Mesenchymal stem cell (in vitro differentiated cells and primary cell): Measurements from ENCODE around the gene COL8A2.

Experiments used
- DNase-seq: peaks from one replicate; pipeline ENCODE4 v3.0.0-alpha.2; 2013
- H2AFZ ChIP-seq: one replicate; pipeline ENCODE4 v1.6.1; 2013; ENCODE audit warnings: low read depth, mild to moderate bottlenecking, control low read depth, inconsistent platforms, low read length, moderate library complexity
- H2AK5ac ChIP-seq: 2 replicates; pipeline ENCODE4 v1.6.1; 2013; ENCODE audit warnings: low read length, moderate library complexity, mild to moderate bottlenecking, inconsistent platforms; ENCODE audit not compliant: severe bottlenecking
- H2BK120ac ChIP-seq: one replicate; pipeline ENCODE4 v1.6.1; 2013; ENCODE audit warnings: low read depth, mild to moderate bottlenecking, inconsistent platforms, low read length, moderate library complexity
- H2BK12ac ChIP-seq, 2 experiments: one replicate each; pipeline ENCODE4 v1.6.1; 2013; ENCODE audit warnings: inconsistent platforms in 2 of 2, low read length in 2 of 2, mild to moderate bottlenecking in 2 of 2, moderate library complexity in 2 of 2, control low read depth in 1 of 2
- H2BK15ac ChIP-seq: one replicate; pipeline ENCODE4 v1.6.1; 2013; ENCODE audit warnings: mild to moderate bottlenecking, low read depth, inconsistent platforms; ENCODE audit not compliant: poor library complexity, severe bottlenecking
- H2BK5ac ChIP-seq: 2 replicates; pipeline ENCODE4 v1.6.1; 2013; ENCODE audit warnings: low read depth, mild to moderate bottlenecking, low read length, control low read depth, inconsistent platforms; ENCODE audit not compliant: poor library complexity, severe bottlenecking
- H3K14ac ChIP-seq, 2 experiments: one replicate each; pipeline ENCODE4 v1.6.1; 2013; ENCODE audit warnings: inconsistent platforms in 2 of 2, low read length in 2 of 2, control low read depth in 1 of 2, mild to moderate bottlenecking in 1 of 2, moderate library complexity in 1 of 2
- H3K18ac ChIP-seq, 2 experiments: one replicate each; pipeline ENCODE4 v1.6.1; 2013; ENCODE audit warnings: inconsistent platforms in 2 of 2, low read length in 2 of 2, control low read depth in 1 of 2, low read depth in 1 of 2, mild to moderate bottlenecking in 1 of 2
- H3K23ac ChIP-seq, 2 experiments: one replicate each; pipeline ENCODE4 v1.6.1; 2013; ENCODE audit warnings: inconsistent platforms in 2 of 2, low read length in 2 of 2, mild to moderate bottlenecking in 2 of 2, moderate library complexity in 2 of 2, control low read depth in 1 of 2
- H3K27ac ChIP-seq: 2 replicates; pipeline ENCODE4 v1.5.1; 2013; ENCODE audit warnings: mild to moderate bottlenecking, moderate library complexity, low read length, control low read depth, inconsistent platforms; ENCODE audit not compliant: poor library complexity, severe bottlenecking
- H3K27me3 ChIP-seq, 2 experiments: 2 replicates each; pipeline versions ENCODE4 v1.6.1 to v1.7.0; 2013; ENCODE audit warnings: low read length in 2 of 2, mild to moderate bottlenecking in 2 of 2, moderate library complexity in 2 of 2, control low read depth in 1 of 2, inconsistent platforms in 1 of 2; ENCODE audit not compliant: control insufficient read depth in 1 of 2, insufficient read depth in 1 of 2
- H3K36me3 ChIP-seq, 2 experiments: 2 replicates each; pipeline versions ENCODE4 v1.6.1 to v1.7.0; 2013; ENCODE audit warnings: low read length in 2 of 2, control low read depth in 1 of 2, inconsistent platforms in 1 of 2, low read depth in 1 of 2, mild to moderate bottlenecking in 1 of 2; ENCODE audit not compliant: insufficient read depth in 2 of 2, control insufficient read depth in 1 of 2
- H3K4ac ChIP-seq, 2 experiments: one replicate each; pipeline ENCODE4 v1.6.1; 2013; ENCODE audit warnings: inconsistent platforms in 2 of 2, low read length in 2 of 2, mild to moderate bottlenecking in 2 of 2, moderate library complexity in 2 of 2, control low read depth in 1 of 2, low read depth in 1 of 2
- H3K4me1 ChIP-seq: 2 replicates; pipeline ENCODE4 v1.6.1; 2013; ENCODE audit warnings: low read depth, low read length, control low read depth; ENCODE audit not compliant: control insufficient read depth, insufficient read depth
- H3K4me2 ChIP-seq: 2 replicates; pipeline ENCODE4 v1.6.1; 2013; ENCODE audit warnings: low read length, mild to moderate bottlenecking, inconsistent platforms; ENCODE audit not compliant: poor library complexity, severe bottlenecking
- H3K4me3 ChIP-seq, 2 experiments: 2 replicates each; pipeline versions ENCODE4 v1.5.1 to v1.7.0; 2013; ENCODE audit warnings: low read length in 2 of 2, mild to moderate bottlenecking in 2 of 2, control low read depth in 1 of 2, low read depth in 1 of 2; ENCODE audit not compliant: insufficient read depth in 1 of 2
- H3K79me1 ChIP-seq: replicated peaks from 2 replicates; pipeline ENCODE4 v1.6.1; 2013; ENCODE audit warnings: mild to moderate bottlenecking, control low read depth, low read length, inconsistent platforms; ENCODE audit not compliant: poor library complexity, severe bottlenecking
- H3K9ac ChIP-seq: 2 replicates; pipeline ENCODE4 v1.7.0; 2013; ENCODE audit warnings: mild to moderate bottlenecking, low read length, moderate library complexity
- H3K9me3 ChIP-seq: 2 replicates; pipeline ENCODE4 v1.7.0; 2013; ENCODE audit warnings: mild to moderate bottlenecking, low read length; ENCODE audit not compliant: control insufficient read depth
- H4K8ac ChIP-seq: one replicate; pipeline ENCODE4 v1.6.1; 2013; ENCODE audit warnings: inconsistent platforms, mild to moderate bottlenecking, low read length, moderate library complexity
- H4K91ac ChIP-seq: one replicate; pipeline ENCODE4 v1.6.1; 2013; ENCODE audit warnings: mild to moderate bottlenecking, low read length, inconsistent platforms
- WGBS: methylation state at CpG from one replicate; pipeline ENCODE4 v1.1.7; 2013; ENCODE audit warnings: mixed read lengths; 5-methylcytosine and 5-hydroxymethylcytosine counted together

Gene COL8A2

GRCh38 chr1:36087233-36088123 lies 37.5 kb downstream of the COL8A2 start:
- Histone ChIP-seq H3K4me1 (peaks cover 35% of the 10 kb centered on the region), H3K14ac (no peak overlapping the region), H3K27me3 (peaks cover 0 to 17% of the 10 kb centered on the region in 2 experiments), H2BK5ac (no peak overlapping the region), H3K79me1 (peaks cover 15% of the 10 kb centered on the region), H3K4me2 (no peak overlapping the region), H3K4ac (no peak overlapping the region), H3K9me3 (no peaks in the 10 kb centered on the region), H2AK5ac (no peak overlapping the region), H4K8ac (no peak overlapping the region), H2AFZ (peak overlapping the region; percentile 99), H3K18ac (no peak overlapping the region), H2BK15ac (no peak overlapping the region), H2BK120ac (no peak overlapping the region), H3K4me3 (no peak overlapping the region), H4K91ac (no peak overlapping the region), H3K9ac (no peak overlapping the region), H2BK12ac (no peak overlapping the region), H3K27ac (no peak overlapping the region), H3K36me3 (peaks cover 17 to 18% of the 10 kb centered on the region in 2 experiments), H3K23ac (no peak overlapping the region)
- 92% methylated on average over 31 of the region's 31 CpGs for WGBS
- no peak for DNase-seq

DNA sequence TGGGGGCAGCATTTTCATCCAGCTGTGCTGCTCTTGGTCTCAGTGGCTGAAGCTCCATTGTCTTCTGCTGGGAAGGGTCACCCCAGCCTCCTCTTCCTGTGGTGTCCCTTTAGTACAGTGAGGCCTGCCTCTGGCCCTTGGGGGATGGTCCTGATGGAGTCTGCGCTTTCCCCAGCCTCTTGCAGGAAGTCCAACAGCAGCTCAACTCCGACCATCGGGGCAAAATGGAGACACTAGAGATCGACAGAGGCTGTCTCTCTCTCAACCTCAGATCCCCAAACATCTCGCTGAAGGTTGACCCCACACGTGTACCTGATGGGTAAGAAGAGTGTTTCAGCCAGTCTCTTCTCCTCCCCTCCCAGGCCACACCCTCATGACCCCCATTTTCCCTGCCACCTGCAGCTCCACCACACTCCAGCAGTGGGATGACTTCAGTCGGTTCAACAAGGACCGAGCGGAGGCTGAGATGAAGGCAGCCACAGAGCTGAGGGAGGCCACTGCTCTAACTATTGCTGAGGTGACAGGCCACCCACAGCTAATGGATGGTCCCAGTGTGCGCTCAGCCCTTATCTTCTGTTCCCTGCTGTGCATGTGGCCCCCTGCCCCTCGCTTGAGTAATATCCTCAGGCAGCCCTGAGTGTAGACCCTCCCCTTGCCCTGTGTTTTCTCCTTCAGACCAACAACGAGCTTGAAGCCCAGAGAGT lies 38.3 kb downstream of the COL8A2 start:
- H2AK5ac ChIP-seq, result no peak overlapping the region
- no peaks in the 10 kb centered on the region for H3K9me3 ChIP-seq
- H3K79me1 ChIP-seq, result peaks cover 7% of the 10 kb centered on the region
- no peak overlapping the region for H2AFZ ChIP-seq
- no peak overlapping the region for H2BK15ac ChIP-seq
- H2BK5ac ChIP-seq, result no peak overlapping the region
- H3K4me3 ChIP-seq, result no peak overlapping the region
- H3K18ac ChIP-seq, result no peak overlapping the region
- DNase-seq, result no peak
- no peak overlapping the region for H2BK120ac ChIP-seq
- H4K8ac ChIP-seq, result no peak overlapping the region
- H3K27ac ChIP-seq, result no peak overlapping the region
- no peak overlapping the region for H3K23ac ChIP-seq
- H3K4ac ChIP-seq, result no peak overlapping the region
- H3K9ac ChIP-seq, result no peak overlapping the region
- H3K27me3 ChIP-seq, result peaks cover 0 to 17% of the 10 kb centered on the region in 2 experiments
- H2BK12ac ChIP-seq, result no peak overlapping the region
- no peak overlapping the region for H3K4me2 ChIP-seq
- no peak overlapping the region for H3K14ac ChIP-seq
- no peak overlapping the region for H4K91ac ChIP-seq
- WGBS, result 84% methylated on average over 12 of the region's 12 CpGs
- peaks cover 9 to 10% of the 10 kb centered on the region in 2 experiments for H3K36me3 ChIP-seq
- peaks cover 32% of the 10 kb centered on the region for H3K4me1 ChIP-seq

GRCh38 chr1:36085686-36086526 lies 39.1 kb downstream of the COL8A2 start:
- peaks cover 0 to 17% of the 10 kb centered on the region in 2 experiments for H3K27me3 ChIP-seq
- H2BK120ac ChIP-seq, result no peak overlapping the region
- no peak overlapping the region for H4K91ac ChIP-seq
- H3K9ac ChIP-seq, result no peak overlapping the region
- H2AFZ ChIP-seq, result no peak overlapping the region
- H3K14ac ChIP-seq, result no peak overlapping the region
- DNase-seq, result no peak
- H3K18ac ChIP-seq, result no peak overlapping the region
- no peak overlapping the region for H3K23ac ChIP-seq
- H3K79me1 ChIP-seq, result no peaks in the 10 kb centered on the region
- H3K9me3 ChIP-seq, result no peaks in the 10 kb centered on the region
- no peak overlapping the region for H3K4me3 ChIP-seq
- H3K4ac ChIP-seq, result no peak overlapping the region
- H3K4me2 ChIP-seq, result no peak overlapping the region
- peaks cover 29% of the 10 kb centered on the region for H3K4me1 ChIP-seq
- H3K27ac ChIP-seq, result no peak overlapping the region
- no peak overlapping the region for H2BK5ac ChIP-seq
- peaks cover 2 to 3% of the 10 kb centered on the region in 2 experiments for H3K36me3 ChIP-seq
- no peak overlapping the region for H2AK5ac ChIP-seq
- H2BK12ac ChIP-seq, result no peak overlapping the region
- no peak overlapping the region for H4K8ac ChIP-seq
- 95% methylated on average over 29 of the region's 29 CpGs for WGBS
- no peak overlapping the region for H2BK15ac ChIP-seq
